ENCODE results near the gene TSC1.

TSC1 gene

DNA sequence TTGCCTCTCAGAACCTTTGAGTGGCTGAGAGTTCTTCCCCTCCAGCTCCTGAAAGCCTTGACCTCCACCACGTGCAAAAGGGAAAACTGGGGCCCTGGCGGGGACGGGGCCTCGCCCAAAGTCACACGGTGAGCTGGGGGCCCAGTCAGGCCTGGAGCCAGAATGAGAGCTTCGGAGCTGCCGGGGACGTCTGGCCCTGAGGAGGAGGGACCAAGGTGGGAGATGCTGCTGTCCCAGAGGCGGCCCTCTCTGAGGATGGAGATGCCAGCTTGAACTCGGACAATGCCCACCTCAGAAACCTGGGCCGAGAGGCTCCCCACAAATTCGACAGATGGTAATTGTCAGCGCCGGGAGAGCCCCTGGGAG is 67.0 kb downstream of the TSC1 start:
- no peak overlapping the region for H3K27ac ChIP-seq
- no peaks in the 10 kb centered on the region for H3K4me1 ChIP-seq
- H3K4me3 ChIP-seq (ENCODE audit: low read depth, low read length) = peak overlapping the region; percentile 89
- no peaks in the 10 kb centered on the region for H3K36me3 ChIP-seq (ENCODE audit: control insufficient read depth, insufficient read depth, low read length)
- H3K9ac ChIP-seq = no peak overlapping the region
- H3K27me3 ChIP-seq (ENCODE audit: control insufficient read depth, insufficient read depth, low read length) = no peaks in the 10 kb centered on the region
- TF ChIP-seq, protein P1, sequence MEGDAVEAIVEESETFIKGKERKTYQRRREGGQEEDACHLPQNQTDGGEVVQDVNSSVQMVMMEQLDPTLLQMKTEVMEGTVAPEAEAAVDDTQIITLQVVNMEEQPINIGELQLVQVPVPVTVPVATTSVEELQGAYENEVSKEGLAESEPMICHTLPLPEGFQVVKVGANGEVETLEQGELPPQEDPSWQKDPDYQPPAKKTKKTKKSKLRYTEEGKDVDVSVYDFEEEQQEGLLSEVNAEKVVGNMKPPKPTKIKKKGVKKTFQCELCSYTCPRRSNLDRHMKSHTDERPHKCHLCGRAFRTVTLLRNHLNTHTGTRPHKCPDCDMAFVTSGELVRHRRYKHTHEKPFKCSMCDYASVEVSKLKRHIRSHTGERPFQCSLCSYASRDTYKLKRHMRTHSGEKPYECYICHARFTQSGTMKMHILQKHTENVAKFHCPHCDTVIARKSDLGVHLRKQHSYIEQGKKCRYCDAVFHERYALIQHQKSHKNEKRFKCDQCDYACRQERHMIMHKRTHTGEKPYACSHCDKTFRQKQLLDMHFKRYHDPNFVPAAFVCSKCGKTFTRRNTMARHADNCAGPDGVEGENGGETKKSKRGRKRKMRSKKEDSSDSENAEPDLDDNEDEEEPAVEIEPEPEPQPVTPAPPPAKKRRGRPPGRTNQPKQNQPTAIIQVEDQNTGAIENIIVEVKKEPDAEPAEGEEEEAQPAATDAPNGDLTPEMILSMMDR (IDR thresholded peaks at IDR 0.05) = no peak
- no peaks in the 10 kb centered on the region for H3K79me2 ChIP-seq
- H3K4me2 ChIP-seq (ENCODE audit: low read length) = peak overlapping the region; percentile 100
- no peaks in the 10 kb centered on the region for H3K9me3 ChIP-seq (ENCODE audit: control insufficient read depth, low read length)
- peak overlapping the region; percentile 92 for H2AFZ ChIP-seq

DNA sequence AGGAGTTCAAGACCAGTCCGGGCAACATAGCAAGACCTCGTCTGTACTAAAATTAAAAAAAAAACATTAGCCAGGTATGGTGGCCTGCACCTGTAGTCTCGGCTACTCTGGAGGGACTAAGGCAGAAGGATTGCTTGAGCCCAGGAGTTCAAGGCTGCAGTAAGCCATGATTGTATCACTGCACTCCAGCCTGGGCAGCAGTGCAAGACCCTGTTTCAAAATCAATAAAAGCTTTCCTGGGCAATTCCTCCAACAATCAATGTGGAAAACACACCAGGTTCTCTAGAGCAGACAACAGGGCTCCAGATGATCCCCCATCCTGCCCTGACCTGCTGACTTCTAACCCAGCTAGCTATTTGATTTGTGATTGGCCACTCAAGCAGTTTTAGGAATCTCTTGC is 67.6 kb downstream of the TSC1 start:
- Histone ChIP-seq H3K27ac (no peak overlapping the region), H3K4me2 (ENCODE audit: low read length) (no peak overlapping the region), H3K27me3 (ENCODE audit: control insufficient read depth, insufficient read depth, low read length) (no peaks in the 10 kb centered on the region), H3K4me1 (no peaks in the 10 kb centered on the region), H3K4me3 (ENCODE audit: low read depth, low read length) (no peak overlapping the region), H2AFZ (no peak overlapping the region), H3K36me3 (ENCODE audit: control insufficient read depth, insufficient read depth, low read length) (no peaks in the 10 kb centered on the region), H3K9me3 (ENCODE audit: control insufficient read depth, low read length) (no peaks in the 10 kb centered on the region), H3K9ac (no peak overlapping the region), H3K79me2 (no peaks in the 10 kb centered on the region)
- TF ChIP-seq, protein P1 (IDR thresholded peaks at IDR 0.05) = no peak

DNA sequence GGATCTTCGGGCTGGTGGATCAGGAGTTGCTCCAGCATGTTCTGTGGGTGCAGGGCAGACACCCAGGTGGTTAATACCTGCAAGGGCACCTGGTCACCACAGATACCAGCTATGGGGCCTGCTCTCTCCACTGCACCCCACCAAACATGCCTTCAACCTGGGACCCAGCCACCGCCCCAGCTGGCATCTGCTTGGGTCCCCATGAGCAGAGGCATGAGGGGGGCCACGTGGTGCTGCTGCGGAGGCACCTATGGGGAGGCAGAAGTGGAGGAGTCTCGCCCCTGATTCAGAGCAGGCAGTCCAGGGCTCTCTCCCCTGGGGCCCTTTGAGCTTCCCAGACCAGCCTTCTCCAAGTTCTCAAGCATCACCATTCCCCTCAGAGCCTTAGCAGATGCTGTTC is 69.3 kb downstream of the TSC1 start:
- H3K36me3 ChIP-seq (ENCODE audit: control insufficient read depth, insufficient read depth, low read length) = no peaks in the 10 kb centered on the region
- no peak overlapping the region for H2AFZ ChIP-seq
- no peak overlapping the region for H3K4me2 ChIP-seq (ENCODE audit: low read length)
- no peaks in the 10 kb centered on the region for H3K79me2 ChIP-seq
- TF ChIP-seq, protein P1 (IDR thresholded peaks at IDR 0.05) = no peak
- H3K4me1 ChIP-seq = no peaks in the 10 kb centered on the region
- H3K9me3 ChIP-seq (ENCODE audit: control insufficient read depth, low read length) = no peaks in the 10 kb centered on the region
- no peak overlapping the region for H3K27ac ChIP-seq
- no peak overlapping the region for H3K9ac ChIP-seq
- no peak overlapping the region for H3K4me3 ChIP-seq (ENCODE audit: low read depth, low read length)
- no peaks in the 10 kb centered on the region for H3K27me3 ChIP-seq (ENCODE audit: control insufficient read depth, insufficient read depth, low read length)

DNA sequence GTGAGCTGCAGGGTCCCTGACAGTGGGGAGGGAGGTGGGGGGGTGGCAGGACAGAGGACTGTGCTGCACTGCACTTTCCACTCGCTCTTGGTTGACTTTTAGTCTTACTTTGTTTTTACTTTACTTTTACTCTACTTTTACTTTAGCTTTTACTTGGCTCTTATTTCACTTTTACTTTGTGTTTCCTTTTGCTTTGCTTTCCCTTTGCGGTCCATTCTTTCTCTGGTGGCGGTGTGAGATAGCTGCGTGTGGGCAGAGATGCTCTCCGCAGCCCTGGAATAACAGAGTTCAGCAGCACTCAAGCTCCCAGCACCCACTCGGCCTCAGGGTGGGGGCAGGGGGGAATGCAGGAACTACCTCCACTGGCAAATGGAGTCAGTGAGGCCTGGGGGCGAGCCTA is 71.0 kb downstream of the TSC1 start:
- no peak overlapping the region for H3K27ac ChIP-seq
- H3K4me3 ChIP-seq (ENCODE audit: low read depth, low read length) = no peak overlapping the region
- no peaks in the 10 kb centered on the region for H3K4me1 ChIP-seq
- H3K27me3 ChIP-seq (ENCODE audit: control insufficient read depth, insufficient read depth, low read length) = no peaks in the 10 kb centered on the region
- no peak overlapping the region for H2AFZ ChIP-seq
- no peaks in the 10 kb centered on the region for H3K9me3 ChIP-seq (ENCODE audit: control insufficient read depth, low read length)
- H3K9ac ChIP-seq = no peak overlapping the region
- no peaks in the 10 kb centered on the region for H3K36me3 ChIP-seq (ENCODE audit: control insufficient read depth, insufficient read depth, low read length)
- TF ChIP-seq, protein P1 (IDR thresholded peaks at IDR 0.05) = no peak
- no peak overlapping the region for H3K4me2 ChIP-seq (ENCODE audit: low read length)
- no peaks in the 10 kb centered on the region for H3K79me2 ChIP-seq

DNA sequence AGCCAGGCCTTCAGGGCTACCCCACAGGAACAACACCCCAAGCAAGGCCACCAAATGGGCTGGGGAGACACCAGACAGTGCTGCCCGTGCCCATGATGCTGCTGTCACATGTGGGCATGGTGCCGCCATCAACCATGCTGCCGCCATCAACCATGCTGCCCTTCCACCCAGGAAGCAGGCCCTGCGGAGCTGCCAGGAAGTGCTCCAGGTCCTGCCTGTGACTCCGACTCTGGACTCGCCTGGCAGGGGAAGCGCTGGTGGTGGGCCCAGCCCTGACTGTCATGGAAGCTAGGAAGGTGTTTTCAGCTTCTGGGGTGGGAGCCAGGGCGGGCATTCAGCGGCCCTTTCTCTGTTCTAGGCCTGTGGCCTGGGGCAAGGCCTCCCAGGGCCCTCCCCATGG is 75.2 kb downstream of the TSC1 start:
- TF ChIP-seq, protein P1 (IDR thresholded peaks at IDR 0.05) = no peak
- Histone ChIP-seq H3K79me2 (no peaks in the 10 kb centered on the region), H3K4me2 (ENCODE audit: low read length) (no peak overlapping the region), H3K36me3 (ENCODE audit: control insufficient read depth, insufficient read depth, low read length) (no peaks in the 10 kb centered on the region), H3K27ac (no peak overlapping the region), H3K27me3 (ENCODE audit: control insufficient read depth, insufficient read depth, low read length) (no peaks in the 10 kb centered on the region), H3K9me3 (ENCODE audit: control insufficient read depth, low read length) (no peaks in the 10 kb centered on the region), H3K4me1 (no peaks in the 10 kb centered on the region), H3K9ac (no peak overlapping the region), H3K4me3 (ENCODE audit: low read depth, low read length) (no peak overlapping the region), H2AFZ (no peak overlapping the region)

Data from parathyroid adenoma (tissue), 2 donors.